ENCODE data around the gene C1orf94.

Gene C1orf94, protein sequence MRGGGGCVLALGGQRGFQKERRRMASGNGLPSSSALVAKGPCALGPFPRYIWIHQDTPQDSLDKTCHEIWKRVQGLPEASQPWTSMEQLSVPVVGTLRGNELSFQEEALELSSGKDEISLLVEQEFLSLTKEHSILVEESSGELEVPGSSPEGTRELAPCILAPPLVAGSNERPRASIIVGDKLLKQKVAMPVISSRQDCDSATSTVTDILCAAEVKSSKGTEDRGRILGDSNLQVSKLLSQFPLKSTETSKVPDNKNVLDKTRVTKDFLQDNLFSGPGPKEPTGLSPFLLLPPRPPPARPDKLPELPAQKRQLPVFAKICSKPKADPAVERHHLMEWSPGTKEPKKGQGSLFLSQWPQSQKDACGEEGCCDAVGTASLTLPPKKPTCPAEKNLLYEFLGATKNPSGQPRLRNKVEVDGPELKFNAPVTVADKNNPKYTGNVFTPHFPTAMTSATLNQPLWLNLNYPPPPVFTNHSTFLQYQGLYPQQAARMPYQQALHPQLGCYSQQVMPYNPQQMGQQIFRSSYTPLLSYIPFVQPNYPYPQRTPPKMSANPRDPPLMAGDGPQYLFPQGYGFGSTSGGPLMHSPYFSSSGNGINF

DNA sequence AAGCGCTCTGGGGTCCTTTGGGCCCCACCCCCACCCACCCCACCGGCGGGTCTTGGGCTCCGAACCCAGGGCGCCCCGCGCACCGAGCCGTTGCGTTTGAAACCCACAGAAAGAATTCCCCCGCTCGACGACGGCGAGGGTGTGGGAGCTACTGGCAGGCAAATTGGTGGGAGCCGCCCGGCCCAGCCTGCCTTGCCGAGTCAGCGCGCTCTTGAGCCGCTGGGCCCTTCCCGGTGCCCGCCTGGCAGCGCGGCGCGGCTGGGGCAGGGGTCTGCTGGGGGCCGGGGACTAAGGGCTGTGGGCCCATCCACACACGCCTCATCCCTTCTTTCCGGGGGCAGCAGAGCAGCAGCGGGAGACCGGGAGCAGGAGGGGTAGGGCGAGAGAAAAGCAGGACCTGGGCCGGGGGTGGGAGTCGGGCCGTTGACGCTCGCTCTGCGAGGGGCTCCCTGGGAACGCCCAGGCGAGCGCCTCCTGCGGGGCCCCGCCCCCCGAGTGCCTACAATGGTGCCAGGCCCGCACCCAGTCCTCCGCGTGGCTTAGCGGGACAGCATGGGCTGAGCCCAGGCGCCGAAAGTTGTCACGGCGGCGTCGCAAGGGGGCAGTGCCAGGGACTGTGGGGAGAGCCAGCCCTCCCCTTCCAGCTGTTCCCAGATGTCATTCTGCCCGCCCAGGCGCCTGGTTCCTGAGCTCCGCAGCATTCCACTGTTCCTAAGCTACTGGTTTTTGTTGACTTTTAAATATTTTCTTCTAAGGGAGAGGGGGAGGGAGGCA lies at the start of gene C1orf94:
TSS of gene C1orf94 (plus strand) at position 78 of the 774 bp plus-strand sequence. CDS start 883 bp downstream, outside the sequence.
- no peak for DNase-seq

DNA sequence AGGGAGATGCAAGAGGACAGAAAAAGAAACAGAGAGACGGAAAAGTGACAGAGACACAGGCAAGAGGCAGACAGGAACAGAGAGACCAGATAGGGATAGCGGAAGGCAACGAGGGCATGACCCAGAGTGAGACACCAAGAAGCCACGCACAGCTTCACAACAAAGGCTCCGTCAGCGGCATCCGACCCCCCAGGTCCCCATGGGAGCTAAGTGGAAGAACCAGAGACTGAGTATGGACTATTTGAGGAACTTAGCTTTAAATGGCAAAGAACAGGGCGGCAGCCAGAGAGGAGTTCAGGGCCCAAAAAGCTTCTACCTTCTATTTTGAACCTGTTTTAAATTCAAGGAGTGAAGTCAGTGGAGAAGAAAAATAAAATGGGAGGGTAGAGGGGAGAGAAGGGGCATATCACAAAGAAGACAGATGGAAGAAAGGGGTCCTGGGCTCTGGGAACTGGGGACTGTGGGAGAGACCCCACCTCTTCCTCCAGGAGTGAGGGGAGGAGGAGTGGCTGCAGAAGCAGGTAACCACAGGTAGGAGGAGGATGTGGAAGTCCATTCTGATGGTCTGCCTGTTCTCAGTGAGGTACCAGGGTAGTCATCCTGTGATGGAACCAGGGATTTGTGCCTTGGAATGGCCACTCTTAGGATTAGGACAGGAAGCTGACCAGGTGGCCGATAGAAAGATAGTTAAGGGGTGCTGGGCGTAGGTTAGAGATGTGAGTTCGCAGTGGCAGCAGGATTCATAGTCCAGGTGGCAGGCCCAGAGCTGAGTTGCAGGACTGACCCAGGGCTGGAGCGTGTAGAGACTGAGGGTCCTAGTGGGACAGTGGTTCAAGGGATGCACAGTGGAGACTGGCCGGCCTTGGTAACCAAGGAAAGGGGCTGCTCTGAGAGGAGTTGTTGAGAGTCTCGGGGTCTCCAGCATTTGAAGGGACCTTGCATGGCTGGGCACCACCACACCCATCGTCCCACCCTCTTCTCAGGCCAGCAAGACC lies 49.4 kb upstream of the C1orf94 start:
- no peak for DNase-seq

DNA sequence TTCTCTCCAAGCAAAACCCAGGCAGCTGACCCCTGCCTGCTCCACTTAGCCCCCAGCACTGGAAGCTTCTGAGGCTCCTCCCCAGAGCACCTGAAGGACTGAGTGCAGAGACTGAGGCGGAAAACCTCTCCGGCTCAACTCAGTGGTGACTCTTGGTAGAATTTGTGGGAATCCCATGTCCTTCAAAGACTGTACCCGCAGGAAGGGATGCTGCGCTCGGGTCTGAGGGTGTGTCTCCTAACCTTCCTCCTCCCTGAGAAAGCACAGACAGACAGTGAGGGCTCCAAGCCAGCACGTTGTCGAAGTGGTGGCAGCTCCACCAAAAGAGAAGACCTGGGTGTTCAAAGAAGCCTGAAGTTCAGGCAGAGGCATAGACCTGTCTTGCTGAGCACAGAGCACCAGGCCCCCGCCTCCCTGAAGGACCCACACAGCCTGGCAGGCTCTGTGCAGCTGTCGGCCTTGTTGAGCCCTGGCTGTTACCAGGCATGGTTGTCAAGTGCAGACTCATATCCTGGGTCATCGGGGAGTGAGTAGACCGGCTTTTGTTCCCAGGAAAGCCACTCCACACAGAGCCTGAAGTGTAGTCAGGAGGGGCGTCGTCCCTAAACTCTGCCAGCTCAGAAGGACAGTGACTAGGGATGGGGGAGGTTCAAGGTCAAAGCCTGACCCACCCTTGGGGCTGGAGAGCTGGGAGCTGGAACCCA lies 48.4 kb upstream of the C1orf94 start:
- no peak for DNase-seq

DNA sequence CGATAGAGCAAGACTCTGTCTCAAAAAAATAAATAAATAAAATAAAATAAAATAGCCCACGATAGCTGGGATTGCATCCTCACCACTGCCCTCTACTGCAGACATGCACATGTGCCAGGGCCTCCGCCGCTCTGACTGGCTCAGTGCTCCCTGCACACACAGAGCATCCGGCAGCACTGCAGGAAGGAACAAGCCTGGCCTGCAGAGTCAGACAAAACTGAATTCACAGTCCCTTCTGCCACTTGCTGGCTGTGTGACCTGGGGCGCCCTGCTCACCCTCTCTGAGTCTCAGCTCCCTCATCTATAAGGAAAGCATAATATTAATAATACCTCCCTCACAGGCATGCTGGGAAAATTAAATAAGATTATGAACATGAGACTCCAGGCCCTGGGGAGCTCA lies 47.1 kb upstream of the C1orf94 start:
- DNase-seq: no peak

DNA sequence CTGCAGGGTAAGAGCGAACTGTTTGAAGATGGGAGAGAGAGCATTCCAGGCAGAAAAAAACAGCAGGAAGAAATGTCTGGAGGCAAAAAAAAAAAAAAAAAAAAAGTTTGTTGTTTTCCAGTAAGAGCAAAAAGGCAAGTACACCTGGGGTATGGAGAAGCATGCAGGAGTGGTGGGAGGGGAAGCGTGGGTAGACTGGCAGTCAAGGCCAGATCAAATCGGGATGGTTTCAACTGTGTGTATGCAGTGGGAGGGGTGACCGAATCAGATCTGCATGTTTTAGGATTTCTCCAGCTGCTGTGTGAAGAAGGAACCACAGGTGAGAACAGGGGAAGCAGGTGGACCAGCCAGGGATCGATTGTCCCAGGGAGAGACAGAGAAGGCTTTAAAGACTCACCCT lies 46.4 kb upstream of the C1orf94 start:
- no peak for DNase-seq

DNA sequence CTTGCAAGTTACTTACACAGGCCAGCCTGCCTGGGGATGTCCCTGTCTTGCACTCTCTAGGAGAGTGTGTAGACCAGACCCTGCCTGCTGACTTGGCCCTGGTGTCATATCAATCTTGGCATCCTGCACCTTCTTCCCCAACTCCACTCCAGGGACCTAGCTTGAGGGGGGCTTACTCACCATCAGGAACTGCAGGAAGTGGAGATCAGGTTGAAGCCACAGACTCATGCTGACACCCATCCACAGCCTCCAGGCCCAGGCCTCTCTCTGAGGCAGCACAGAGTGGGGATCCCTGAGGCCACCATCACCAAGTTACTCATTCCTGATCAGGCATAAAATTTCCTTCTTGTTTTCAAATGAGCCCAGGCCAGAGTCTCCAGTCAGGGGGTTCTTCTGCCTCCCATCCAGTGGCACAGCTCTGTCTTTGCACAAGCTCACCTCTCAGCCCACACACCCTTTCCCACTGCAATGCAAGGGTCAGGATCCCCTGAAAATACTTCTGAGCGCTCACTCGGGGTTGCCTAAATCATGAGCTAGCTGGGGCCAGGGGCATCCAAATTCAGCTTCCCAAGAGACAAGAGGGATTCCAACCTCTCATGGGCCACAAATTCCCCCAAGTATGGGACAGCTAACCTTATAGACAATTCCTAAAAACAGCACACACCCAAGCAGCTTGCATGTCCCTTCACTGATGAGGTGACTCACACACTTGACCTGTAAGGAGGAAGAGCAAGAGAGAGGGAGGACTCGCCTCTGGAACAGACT lies 45.1 kb upstream of the C1orf94 start:
- no peak for DNase-seq

DNA sequence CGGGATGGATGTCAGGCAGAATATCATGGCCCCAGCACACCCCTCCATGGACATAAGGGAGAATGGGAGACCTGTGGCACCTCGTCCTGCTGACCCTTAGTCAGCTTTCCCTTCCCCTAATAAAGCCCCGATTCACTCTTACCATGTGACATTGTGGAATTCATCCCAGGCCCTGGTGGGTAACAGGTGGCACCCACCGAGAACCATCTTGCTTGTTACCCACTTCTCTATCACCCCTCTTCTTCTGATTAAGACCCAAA lies 44.6 kb upstream of the C1orf94 start:
- no peak for DNase-seq

DNA sequence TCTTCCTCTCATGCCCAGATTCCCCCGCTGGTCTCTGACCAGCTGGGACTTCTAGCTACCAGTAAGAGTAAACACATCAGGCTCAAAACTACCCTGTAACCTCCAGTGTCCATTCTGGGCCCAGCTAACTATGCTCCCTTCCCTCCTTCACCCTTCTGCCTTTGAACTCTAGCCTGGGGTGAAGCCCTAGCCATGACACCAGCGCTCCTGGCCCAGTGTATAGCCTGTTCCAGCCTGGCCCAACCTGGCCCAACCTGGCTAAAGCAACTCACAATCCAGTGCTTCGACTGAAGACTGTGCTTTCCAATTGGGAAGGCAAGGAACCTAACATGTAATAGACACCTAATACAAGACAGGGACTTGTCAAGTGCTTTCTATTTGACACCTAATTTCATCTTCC lies 39.3 kb upstream of the C1orf94 start:
- DNase-seq: no peak

DNA sequence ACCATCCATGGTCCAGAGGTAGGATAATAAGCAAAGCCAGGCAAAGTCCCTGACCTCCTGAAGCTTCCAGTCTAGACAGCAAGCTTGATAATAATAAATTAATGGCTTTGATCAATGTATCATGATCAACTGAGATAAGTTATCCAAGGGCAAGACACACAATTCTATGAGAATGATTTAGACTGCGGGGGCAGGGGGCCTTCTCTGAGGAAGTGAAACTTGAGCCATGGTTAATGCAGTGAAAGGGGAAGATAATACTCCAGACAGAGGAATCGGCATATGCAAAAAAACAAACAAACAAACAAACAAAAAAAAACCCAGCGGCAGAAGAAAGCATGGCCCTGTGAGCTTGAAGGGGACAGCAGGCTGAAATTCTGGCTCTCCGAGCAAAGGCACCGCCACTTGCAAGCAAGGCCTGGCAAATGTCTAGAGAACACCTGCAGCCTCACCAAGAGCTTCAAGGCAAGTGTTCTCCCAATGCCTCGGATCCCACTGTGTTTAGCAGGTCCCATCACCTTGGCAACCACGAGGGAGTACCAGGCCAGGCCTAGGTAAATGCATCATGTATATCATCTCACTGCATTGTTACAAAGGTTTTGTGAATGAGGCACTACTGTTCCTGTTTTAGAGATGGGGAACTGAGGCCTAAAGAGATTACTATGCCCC lies 36.6 kb upstream of the C1orf94 start:
- DNase-seq: no peak

DNA sequence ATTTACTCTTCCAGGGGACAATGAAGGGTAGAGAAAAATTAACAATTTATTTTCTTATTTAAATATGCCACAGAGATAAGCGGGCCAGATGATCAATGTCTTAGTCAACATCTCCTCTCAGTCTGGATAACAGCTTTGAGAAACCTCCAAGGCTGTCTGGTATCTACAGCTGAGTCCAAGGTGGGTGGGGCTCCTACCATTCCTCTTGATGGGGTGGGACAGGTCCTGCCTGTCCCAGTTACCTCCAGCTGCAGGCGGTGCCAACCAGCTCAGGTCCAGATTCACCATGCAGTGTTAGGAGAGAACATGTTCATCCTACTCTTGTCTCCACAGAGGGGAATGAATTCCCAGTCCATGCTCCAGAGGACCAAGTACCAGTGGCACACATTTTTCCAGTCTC lies 32.7 kb upstream of the C1orf94 start:
- no peak for DNase-seq

DNA sequence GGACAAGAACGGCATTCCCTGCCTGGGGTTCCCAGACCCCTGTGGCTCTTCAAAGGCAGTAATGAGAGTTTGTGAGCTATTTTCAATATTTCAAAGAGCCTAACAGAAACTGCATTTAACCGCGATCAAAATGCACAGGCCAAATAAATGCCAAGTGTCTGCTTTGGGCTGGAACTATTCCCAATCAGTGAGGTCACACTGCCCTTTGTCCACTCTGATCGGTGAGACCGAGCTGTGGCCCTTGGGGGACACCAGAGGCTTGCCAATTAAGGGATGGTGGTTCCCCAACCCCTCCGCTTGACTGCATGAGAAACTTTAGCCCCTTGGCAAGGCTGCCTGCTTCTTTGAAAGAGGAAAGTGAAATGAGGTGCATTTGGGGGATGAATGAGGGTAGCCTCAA lies 31.9 kb upstream of the C1orf94 start:
- no peak for DNase-seq

DNA sequence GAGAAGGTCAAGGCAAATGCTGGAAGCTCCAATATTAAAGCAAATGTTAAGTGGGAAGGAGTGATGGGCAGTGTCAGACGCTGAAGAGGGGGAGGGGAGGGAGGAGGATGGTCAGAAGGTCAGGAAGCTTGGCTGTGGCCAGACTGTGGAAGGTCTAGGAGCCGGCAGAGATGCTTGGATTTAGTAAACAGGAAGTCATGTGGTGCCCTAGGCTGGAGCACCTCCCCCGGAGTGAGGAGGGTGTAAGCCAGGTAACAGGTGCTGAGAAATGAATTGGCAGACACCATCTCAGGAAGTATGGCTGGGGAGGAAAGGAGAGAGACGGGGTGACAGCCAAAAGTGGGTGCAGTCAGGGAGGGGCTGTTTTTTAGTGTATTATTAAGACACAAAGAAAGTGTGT lies 29.4 kb upstream of the C1orf94 start:
- DNase-seq: no peak

DNA sequence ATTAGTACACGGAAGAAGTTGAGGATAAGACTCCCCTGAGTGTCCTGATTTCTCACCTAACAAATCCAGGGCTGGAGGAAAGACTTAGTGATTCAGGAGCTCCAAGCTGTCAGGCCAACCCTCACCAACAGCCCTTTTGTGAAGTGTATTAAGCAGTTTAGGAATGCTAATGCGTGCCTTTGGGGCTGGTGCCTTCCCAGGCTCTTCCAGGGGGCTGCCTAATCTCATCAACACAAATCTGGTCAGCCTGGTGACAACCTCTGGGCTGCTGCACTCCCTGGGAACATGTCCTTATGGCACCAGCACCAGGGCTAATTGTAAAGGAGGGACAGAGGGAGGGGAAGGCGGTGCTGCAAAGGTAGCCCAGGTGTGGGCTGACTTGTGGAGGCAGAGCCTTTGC lies 27.2 kb upstream of the C1orf94 start:
- DNase-seq: no peak

DNA sequence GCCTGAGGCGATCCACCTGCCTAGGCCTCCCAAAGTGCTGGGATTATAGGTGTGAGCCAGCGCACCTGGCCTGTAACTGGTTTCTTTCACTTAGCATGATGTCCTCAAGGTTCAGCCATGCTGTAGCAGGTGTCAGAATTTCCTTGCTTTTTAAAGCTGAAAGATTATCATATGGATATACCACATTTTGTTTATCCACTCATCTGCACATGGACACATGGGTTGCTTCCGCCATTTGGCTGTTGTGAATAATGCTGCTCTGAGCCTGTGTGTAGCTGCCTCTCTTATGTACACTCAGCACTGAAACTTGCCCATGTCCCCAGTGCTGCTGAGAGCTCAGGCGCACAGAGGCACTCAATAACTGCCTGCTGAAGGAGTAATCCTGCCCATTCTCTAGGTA lies 23.5 kb upstream of the C1orf94 start:
- no peak for DNase-seq

DNA sequence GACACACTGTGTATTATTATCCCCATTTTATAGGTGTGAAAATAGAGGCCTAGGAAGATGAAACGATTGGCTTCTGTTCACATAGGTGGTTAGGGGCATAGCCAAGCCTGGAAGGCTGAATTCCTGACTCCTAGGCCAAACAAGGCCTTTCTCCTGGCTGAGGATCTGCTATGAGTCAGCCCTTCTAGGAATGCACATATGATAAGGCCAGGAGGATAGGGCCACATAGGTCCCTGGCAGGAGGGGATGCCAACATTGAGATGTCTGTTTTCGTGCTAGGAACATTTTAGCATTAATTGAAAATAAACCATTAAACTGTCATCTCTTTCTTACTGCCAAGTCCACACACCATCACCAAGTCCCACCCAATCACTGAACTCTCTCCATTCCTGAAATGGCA lies 20.8 kb upstream of the C1orf94 start:
- no peak for DNase-seq

DNA sequence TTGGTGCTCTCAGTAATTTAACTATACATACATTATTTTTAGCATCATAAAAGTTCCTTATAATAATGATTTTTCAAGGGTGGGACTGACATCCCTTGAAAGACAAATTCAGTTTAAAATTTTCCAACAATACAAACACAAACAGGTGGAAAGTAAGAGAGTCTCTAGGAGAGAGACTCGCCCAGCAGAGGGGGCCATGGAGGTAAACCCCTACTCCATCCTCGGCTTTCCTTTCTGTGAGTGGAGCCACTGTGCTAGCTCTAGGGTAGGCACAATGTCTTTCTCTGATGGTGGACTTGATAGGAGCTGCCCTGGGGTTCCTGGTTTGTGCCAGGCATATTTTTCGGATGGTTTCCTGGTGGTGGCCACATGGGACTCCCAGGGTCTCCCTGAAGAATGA lies 20.0 kb upstream of the C1orf94 start:
- no peak for DNase-seq

DNA sequence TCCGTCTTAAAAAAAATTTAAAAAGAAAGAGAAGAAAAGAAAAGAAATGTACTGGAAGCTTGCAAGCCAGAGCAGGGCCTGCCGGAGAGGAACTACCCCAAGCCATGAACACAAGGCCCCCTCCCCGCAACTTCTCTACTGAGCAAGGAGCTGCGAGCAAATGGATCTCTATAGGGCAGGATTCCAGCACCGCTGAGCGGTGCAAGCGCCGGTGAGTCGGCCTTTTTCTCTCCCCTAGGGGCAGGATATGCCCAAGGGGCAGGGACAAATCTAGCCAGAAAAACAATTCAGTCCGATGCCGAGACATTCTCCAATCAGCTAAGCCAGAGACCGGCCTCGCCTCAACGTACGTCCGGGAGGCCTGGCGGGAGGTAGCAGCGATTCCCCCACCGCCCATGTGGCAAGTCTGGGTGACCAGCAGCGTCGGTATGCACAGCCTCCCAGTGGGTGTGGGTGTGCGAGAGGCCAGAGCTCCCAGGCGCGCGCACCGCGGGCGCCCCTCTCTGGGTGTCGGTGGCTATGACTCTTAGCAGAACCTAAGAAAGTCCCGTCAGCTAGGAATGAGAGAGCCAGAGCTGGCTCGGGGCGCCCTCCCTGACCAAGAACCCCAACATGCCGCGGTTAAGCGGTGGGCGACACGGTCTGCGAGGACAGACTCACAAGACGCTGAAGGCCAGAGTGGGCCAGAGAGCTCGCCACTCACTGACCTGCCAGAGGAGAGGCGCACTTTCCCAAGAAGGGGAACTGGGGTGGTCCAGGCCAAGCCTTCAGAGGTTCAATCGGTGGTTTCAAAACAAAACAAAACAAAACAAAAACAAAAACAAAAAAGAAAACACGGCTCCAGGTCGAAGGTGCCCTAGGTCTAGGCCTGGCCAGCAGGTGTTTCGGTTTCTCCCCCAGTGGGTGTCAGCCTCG lies 13.6 kb upstream of the C1orf94 start:
- DNase-seq: no peak

DNA sequence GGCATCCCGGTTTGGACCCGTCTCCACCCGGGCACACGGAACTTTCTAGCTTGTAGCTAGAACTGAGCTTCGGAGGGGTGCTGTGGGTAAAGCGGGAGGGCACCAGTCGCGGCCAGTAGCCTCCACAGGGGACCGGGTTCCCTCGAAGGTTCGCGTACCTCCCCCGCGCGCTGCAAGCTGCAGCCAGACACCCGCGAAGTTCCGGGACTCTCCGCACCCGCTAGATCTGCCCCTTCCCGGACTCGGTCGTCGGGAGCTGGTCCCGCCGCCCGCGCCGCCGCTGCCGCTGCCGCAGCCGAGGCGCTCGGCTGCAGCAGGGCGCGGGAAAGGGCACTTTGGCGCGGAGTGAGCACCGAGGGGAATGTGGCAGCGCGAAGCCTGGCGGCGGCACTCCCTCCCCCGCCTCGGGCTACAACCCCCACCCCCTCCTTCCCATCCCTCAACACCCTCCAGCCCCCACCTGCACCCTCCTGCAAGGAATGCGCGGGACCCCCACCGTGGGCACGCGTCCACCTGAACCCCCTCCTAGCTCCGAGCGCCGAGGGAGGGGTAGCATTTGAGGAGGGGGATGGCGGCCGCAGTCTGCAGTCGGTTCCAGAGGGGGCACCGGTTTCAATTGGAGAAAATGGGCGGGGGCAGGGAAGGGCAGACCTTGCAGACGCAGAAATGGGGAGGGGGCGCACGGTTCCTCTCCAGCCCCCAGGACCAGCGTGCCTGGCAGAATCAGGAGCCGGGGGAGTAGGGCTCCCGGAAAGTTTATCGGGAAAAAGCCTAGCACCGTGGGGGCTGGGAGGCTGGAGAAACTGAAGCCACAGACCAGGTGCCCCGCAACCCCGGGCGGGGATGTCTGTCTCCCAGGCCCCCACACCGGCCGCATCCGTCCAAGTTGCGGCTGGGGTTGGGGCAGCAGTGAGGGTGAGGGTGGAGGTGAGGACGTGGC lies 12.6 kb upstream of the C1orf94 start:
- no peak for DNase-seq

Measured in SHP77 treated with DMSO at 0.1 percent for 48 hours (cell line).